SK-N-SH treated with all-trans-retinoic acid at 6 μM for 48 hours (cell line): ENCODE results near the gene NUTM1.

ENCODE experiments used
- ARNTL ChIP-seq: fragments of 450-650 bp; formaldehyde crosslinking; IDR thresholded peaks from 2 replicates; pipeline ENCODE4 v1.5.0; 2020; ENCODE audit warnings: low read depth, mild to moderate bottlenecking, moderate library complexity, borderline replicate concordance
- BACH2 ChIP-seq: fragments of 250-450 bp; sonication (Bioruptor Pico); IDR thresholded peaks from 2 replicates; pipeline ENCODE4 v1.9.0; 2021; ENCODE audit warnings: mild to moderate bottlenecking, borderline replicate concordance
- ESRRG ChIP-seq: fragments of 250-450 bp; sonication (Bioruptor Pico); IDR thresholded peaks from 2 replicates; pipeline ENCODE4 v1.6.1; 2021; ENCODE audit warnings: mild to moderate bottlenecking
- GLIS3 ChIP-seq: fragments of 250-450 bp; sonication (Bioruptor Pico); IDR thresholded peaks from 2 replicates; pipeline ENCODE4 v1.5.0; 2020; ENCODE audit warnings: mild to moderate bottlenecking, moderate library complexity
- ISL1 ChIP-seq: fragments of 250-450 bp; sonication (Bioruptor Pico); IDR thresholded peaks from 2 replicates; pipeline ENCODE4 v2.1.2; 2022; ENCODE audit warnings: mild to moderate bottlenecking, moderate library complexity
- OSR1 ChIP-seq: fragments of 250-450 bp; sonication (Bioruptor Pico); IDR thresholded peaks from 2 replicates; pipeline ENCODE4 v1.8.0; 2022; ENCODE audit warnings: moderate library complexity, mild to moderate bottlenecking, inconsistent platforms
- PATZ1 ChIP-seq: fragments of 250-450 bp; sonication (Bioruptor Pico); IDR thresholded peaks from 2 replicates; pipeline ENCODE4 v1.8.0; 2020; ENCODE audit warnings: mild to moderate bottlenecking, moderate library complexity, borderline replicate concordance
- RARB ChIP-seq: fragments of 250-450 bp; sonication (Bioruptor Pico); IDR thresholded peaks from 2 replicates; pipeline ENCODE4 v1.8.0; 2021; ENCODE audit warnings: mild to moderate bottlenecking, moderate library complexity
- SNAI2 ChIP-seq: fragments of 250-450 bp; sonication (Bioruptor Pico); IDR thresholded peaks from 2 replicates; pipeline ENCODE4 v1.5.0; 2020; ENCODE audit warnings: mild to moderate bottlenecking, moderate library complexity
- ZFP30 ChIP-seq: fragments of 450-650 bp; formaldehyde crosslinking; IDR thresholded peaks from 2 replicates; pipeline ENCODE4 v1.5.0; 2022; ENCODE audit warnings: mild to moderate bottlenecking, moderate library complexity
- ZNF565 ChIP-seq: fragments of 450-650 bp; formaldehyde crosslinking; conservative IDR thresholded peaks from 2 replicates; pipeline ENCODE4 v1.5.0; 2020; ENCODE audit warnings: low read depth, mild to moderate bottlenecking, moderate library complexity
- TF ChIP-seq, protein P1 (sequence below): fragments of 250-450 bp; sonication (Bioruptor Pico); IDR thresholded peaks from 2 replicates; pipeline ENCODE4 v1.8.0; 2021; ENCODE audit warnings: low read depth, mild to moderate bottlenecking, moderate library complexity, borderline replicate concordance

DNA sequence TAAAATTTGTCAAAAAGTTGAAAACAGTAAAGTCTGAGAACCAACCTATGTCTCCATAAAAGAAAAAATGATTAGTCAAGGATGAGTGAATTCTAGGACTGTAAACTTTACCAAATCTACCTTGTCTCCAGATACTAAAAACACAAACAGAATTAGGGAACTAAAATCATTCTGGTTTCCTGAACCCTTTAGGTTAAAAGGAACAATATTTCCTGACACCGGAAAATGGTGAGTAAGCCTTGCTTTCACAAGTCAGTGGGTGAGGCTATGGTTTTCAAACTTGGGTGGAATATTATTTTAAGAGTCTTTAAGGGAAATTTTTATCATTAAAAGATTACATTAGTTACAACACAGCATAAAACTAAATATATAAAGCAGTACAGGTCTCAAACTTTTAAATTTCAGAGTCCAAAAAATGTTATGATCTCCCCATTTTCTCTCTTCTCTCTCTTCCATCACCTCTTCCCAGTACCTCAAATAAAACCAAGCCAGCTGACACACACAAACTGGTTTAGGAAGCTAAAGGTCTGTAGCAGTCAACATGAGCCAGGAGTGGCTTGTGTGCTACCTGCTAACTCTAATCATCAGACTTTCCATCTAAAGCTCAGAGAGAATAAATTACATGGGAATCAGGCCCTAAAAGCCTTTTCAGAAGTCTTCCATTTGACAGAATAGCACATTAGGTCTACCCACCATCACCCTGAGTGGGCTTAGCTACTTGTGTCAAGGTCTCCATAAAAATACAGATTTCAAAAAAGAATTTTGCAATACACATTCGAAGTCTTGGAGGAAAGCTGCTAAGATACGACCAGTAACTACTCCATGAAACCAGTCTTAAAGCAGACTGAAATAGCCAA, 7.7 kb upstream of the NUTM1 start:
- TF ChIP-seq PATZ1 (CRISPR knock-in tag) (no peak), OSR1 (CRISPR knock-in tag) (no peak), ZFP30 (no peak), ZNF565 (CRISPR knock-in tag) (no peak), ESRRG (no peak), ISL1 (CRISPR knock-in tag) (no peak), SNAI2 (CRISPR knock-in tag) (no peak), BACH2 (CRISPR knock-in tag) (no peak), GLIS3 (CRISPR knock-in tag) (no peak), ARNTL (CRISPR knock-in tag) (no peak), RARB (CRISPR knock-in tag) (no peak)
- TF ChIP-seq, protein P1, sequence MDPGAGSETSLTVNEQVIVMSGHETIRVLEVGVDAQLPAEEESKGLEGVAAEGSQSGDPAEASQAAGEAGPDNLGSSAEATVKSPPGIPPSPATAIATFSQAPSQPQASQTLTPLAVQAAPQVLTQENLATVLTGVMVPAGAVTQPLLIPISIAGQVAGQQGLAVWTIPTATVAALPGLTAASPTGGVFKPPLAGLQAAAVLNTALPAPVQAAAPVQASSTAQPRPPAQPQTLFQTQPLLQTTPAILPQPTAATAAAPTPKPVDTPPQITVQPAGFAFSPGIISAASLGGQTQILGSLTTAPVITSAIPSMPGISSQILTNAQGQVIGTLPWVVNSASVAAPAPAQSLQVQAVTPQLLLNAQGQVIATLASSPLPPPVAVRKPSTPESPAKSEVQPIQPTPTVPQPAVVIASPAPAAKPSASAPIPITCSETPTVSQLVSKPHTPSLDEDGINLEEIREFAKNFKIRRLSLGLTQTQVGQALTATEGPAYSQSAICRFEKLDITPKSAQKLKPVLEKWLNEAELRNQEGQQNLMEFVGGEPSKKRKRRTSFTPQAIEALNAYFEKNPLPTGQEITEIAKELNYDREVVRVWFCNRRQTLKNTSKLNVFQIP = no peak
